Erythroblast (primary cell): ENCODE data around the gene EYA4.

ENCODE experiments used
- GATA1 ChIP-seq: IDR thresholded peaks from 2 replicates; pipeline ENCODE4 v1.6.1; 2011; ENCODE audit warnings: low read depth, mild to moderate bottlenecking, control low read depth, low read length, moderate library complexity
- POLR2A ChIP-seq: IDR thresholded peaks from 2 replicates; pipeline ENCODE4 v1.6.1; 2011; ENCODE audit warnings: mild to moderate bottlenecking, low read length

GRCh38 chr6:133460101-133460500, 218.9 kb downstream of the EYA4 start:
- TF ChIP-seq POLR2A, result no peak
- no peak for TF ChIP-seq GATA1
